Activated naive CD8-positive, alpha-beta T cell (primary cell): Measurements from ENCODE around the gene HOXC9.

ENCODE experiments used
- H3K27ac Mint-ChIP-seq: one replicate; pipeline ENCODE4 v1.8.0; 2021; ENCODE audit warnings: mixed read lengths
- H3K27me3 Mint-ChIP-seq: one replicate; pipeline ENCODE4 v1.8.0; 2021; ENCODE audit warnings: mixed read lengths
- H3K36me3 Mint-ChIP-seq: one replicate; pipeline ENCODE4 v1.8.0; 2021; ENCODE audit warnings: mixed read lengths
- H3K4me1 Mint-ChIP-seq: one replicate; pipeline ENCODE4 v1.8.0; 2021; ENCODE audit warnings: low read depth, mixed read lengths
- H3K4me3 Mint-ChIP-seq: one replicate; pipeline ENCODE4 v1.8.0; 2021; ENCODE audit warnings: mild to moderate bottlenecking, mixed read lengths
- H3K9me3 Mint-ChIP-seq: one replicate; pipeline ENCODE4 v1.8.0; 2021; ENCODE audit warnings: low read depth, mixed read lengths

Gene HOXC9

GRCh38 chr12:53986686-53987483, 13.1 kb upstream of the HOXC9 start:
- Mint-ChIP-seq H3K36me3 (no peaks in the 10 kb centered on the region), H3K9me3 (no peaks in the 10 kb centered on the region), H3K4me3 (peak overlapping the region; percentile 38), H3K4me1 (peaks cover 33% of the 10 kb centered on the region), H3K27me3 (peaks cover 67% of the 10 kb centered on the region), H3K27ac (no peak overlapping the region)

GRCh38 chr12:53987787-53988230, 12.2 kb upstream of the HOXC9 start:
- peaks cover 36% of the 10 kb centered on the region for H3K4me1 Mint-ChIP-seq
- H3K27ac Mint-ChIP-seq = no peak overlapping the region
- peaks cover 67% of the 10 kb centered on the region for H3K27me3 Mint-ChIP-seq
- H3K4me3 Mint-ChIP-seq = no peak overlapping the region
- H3K9me3 Mint-ChIP-seq = no peaks in the 10 kb centered on the region
- H3K36me3 Mint-ChIP-seq = no peaks in the 10 kb centered on the region

DNA sequence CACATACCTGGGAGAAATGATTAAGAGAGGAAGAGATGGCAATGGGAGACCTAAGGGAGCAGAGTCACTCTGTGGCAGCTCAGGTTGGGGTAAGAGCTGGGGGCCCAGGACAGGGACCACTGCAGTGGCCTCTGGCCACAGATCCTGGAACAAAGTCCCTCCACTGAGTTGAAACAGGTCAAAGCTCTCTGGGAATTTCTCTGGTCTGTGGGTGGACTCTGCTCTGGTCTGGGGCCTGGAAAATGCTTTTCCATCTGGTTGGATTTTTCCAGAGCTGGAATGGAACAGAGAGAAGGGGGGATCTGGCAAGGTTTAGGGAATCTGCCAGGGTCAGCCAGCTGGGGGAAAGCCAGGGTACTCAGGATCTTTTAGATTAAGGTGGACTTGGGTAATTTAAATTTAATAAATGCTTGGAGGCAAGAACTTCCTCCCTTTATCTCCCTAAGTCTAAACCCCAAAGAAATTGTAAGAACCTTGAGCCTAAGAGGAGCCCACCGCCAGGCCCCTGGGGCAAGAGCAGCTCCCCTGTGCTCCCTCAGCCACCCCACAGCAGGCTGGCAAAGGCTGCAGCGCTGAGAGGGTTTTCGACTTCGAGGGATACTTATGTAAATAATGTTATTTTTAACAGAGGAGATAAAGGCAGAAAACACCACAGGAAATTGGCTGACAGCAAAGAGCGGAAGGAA, 11.3 kb upstream of the HOXC9 start:
- H3K27me3 Mint-ChIP-seq = peaks cover 66% of the 10 kb centered on the region
- H3K4me3 Mint-ChIP-seq = no peak overlapping the region
- no peaks in the 10 kb centered on the region for H3K36me3 Mint-ChIP-seq
- H3K4me1 Mint-ChIP-seq = peaks cover 39% of the 10 kb centered on the region
- no peaks in the 10 kb centered on the region for H3K9me3 Mint-ChIP-seq
- no peak overlapping the region for H3K27ac Mint-ChIP-seq

DNA sequence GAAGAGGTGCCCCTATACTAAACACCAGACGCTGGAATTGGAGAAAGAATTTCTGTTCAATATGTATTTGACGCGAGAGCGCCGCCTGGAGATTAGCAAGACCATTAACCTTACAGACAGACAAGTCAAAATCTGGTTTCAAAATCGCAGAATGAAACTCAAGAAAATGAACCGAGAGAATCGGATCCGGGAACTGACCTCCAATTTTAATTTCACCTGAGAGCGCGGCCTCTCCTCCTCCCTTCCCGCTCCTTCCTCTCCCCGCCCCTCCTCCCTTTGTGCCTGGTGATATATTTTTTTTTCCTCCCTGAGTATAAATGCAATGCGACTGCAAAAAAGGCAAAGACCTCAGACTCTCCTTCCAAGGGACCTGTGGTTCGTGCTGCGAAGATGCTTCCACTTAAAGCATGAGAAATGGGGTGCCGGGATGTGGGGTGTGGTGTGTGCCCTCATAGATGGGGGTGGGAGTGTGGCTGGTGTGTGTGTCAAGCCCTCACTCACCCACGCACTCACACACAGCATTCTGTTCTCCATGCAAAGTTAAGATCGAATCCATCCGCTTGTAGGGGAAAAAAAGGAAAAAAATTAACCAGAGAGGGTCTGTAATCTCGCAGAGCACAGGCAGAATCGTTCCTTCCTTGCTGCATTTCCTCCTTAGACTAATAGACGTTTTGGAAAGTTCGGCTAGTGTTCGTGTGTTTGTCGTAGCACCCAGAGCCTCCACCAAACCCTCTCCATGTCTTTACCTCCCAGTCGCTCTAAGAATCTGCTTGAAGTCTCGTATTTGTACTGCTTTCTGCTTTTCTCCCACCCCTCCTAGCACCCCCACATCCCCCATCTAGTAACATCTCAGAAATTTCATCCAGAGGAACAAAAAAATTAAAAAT, 10.5 kb upstream of the HOXC9 start:
- Mint-ChIP-seq H3K4me3 (peak overlapping the region; percentile 69), H3K4me1 (peaks cover 44% of the 10 kb centered on the region), H3K27ac (no peak overlapping the region), H3K9me3 (no peaks in the 10 kb centered on the region), H3K27me3 (peaks cover 69% of the 10 kb centered on the region), H3K36me3 (no peaks in the 10 kb centered on the region)

DNA sequence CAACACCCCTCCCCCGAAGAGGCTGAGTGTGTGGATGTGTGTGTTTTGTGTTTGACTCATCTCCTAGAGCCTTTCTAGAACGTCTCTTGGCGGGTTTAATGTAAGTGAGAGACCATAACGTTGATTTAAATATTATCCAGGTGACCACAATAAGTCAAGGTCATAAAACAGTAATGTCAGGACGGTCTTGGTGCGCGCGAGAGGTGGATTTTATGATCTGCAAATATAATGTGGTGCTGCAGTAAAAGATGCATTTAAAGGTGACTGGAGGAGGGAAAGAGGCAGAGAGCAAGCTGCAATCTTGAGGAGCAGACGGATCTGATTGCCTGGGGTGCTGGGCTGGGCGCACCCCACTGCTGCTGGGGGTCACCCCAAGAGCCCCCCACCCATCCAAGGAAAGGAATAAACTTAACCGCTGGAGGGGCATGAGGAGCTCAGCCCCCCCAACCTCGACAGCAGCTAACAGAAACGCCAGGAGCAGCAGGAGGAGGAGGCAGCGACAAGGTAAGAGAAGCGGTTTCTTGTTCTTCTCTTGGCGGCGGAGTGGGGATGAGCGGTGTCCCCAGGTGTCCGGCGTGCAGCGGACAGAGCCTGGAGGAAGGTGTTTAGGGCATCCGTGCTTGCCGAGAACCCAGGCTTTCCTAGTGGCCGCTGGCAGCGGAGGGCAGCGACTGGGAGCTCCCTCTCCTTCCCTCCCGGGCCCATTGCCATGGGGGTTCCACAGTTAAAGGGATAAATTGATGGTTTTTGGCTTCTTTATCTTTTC, 9.5 kb upstream of the HOXC9 start:
- Mint-ChIP-seq H3K27me3 (peaks cover 68% of the 10 kb centered on the region), H3K36me3 (no peaks in the 10 kb centered on the region), H3K27ac (no peak overlapping the region), H3K4me3 (peak overlapping the region; percentile 17), H3K9me3 (no peaks in the 10 kb centered on the region), H3K4me1 (peaks cover 42% of the 10 kb centered on the region)

DNA sequence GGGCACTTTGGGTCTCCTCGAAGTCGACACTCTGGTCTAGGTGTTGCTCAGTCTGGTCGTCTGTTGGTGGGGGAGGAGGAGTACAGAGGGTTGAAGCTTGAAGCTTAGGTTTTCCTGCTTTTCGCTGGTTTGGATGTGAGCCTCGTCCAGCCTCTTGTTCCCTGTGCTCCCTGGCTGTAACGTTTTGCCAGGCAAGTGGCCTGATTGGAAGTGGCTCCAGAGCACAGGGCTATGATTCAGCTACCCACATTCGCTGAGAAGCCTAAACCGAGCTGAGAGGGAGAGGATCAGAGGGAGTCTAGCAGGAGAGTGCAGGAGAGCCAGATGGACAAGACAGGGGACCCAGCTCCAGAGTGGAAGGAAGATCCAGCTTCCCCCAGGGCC, 8.9 kb upstream of the HOXC9 start:
- H3K4me3 Mint-ChIP-seq = no peak overlapping the region
- H3K27me3 Mint-ChIP-seq = peaks cover 66% of the 10 kb centered on the region
- H3K9me3 Mint-ChIP-seq = no peaks in the 10 kb centered on the region
- peaks cover 43% of the 10 kb centered on the region for H3K4me1 Mint-ChIP-seq
- H3K36me3 Mint-ChIP-seq = no peaks in the 10 kb centered on the region
- no peak overlapping the region for H3K27ac Mint-ChIP-seq

- H3K27me3 Mint-ChIP-seq = peaks cover 60% of the 10 kb centered on the region
- no peak overlapping the region for H3K27ac Mint-ChIP-seq
- peaks cover 43% of the 10 kb centered on the region for H3K4me1 Mint-ChIP-seq
- H3K4me3 Mint-ChIP-seq = no peak overlapping the region
- H3K9me3 Mint-ChIP-seq = no peaks in the 10 kb centered on the region
- no peaks in the 10 kb centered on the region for H3K36me3 Mint-ChIP-seq
These were observed 7.5 kb upstream of the HOXC9 start for GRCh38 chr12:53992377-53992889.

GRCh38 chr12:53993162-53994008, 6.6 kb upstream of the HOXC9 start:
- peaks cover 50% of the 10 kb centered on the region for H3K4me1 Mint-ChIP-seq
- no peaks in the 10 kb centered on the region for H3K36me3 Mint-ChIP-seq
- H3K27me3 Mint-ChIP-seq = peaks cover 61% of the 10 kb centered on the region
- H3K27ac Mint-ChIP-seq = peak overlapping the region; percentile 34
- peak overlapping the region; percentile 65 for H3K4me3 Mint-ChIP-seq
- H3K9me3 Mint-ChIP-seq = no peaks in the 10 kb centered on the region

- H3K27me3 Mint-ChIP-seq = peaks cover 64% of the 10 kb centered on the region
- no peak overlapping the region for H3K27ac Mint-ChIP-seq
- H3K4me1 Mint-ChIP-seq = peaks cover 49% of the 10 kb centered on the region
- peak overlapping the region; percentile 65 for H3K4me3 Mint-ChIP-seq
- H3K9me3 Mint-ChIP-seq = no peaks in the 10 kb centered on the region
- no peaks in the 10 kb centered on the region for H3K36me3 Mint-ChIP-seq
These were observed 6.0 kb upstream of the HOXC9 start for GRCh38 chr12:53994009-53994263.

GRCh38 chr12:53994264-53995001, 5.5 kb upstream of the HOXC9 start:
- Mint-ChIP-seq H3K4me3 (peak overlapping the region; percentile 81), H3K27ac (no peak overlapping the region), H3K4me1 (peaks cover 45% of the 10 kb centered on the region)

GRCh38 chr12:53995002-53995377, 5.0 kb upstream of the HOXC9 start:
- H3K4me3 Mint-ChIP-seq = peak overlapping the region; percentile 81
- no peaks in the 10 kb centered on the region for H3K36me3 Mint-ChIP-seq
- H3K27ac Mint-ChIP-seq = no peak overlapping the region
- no peaks in the 10 kb centered on the region for H3K9me3 Mint-ChIP-seq
- peaks cover 58% of the 10 kb centered on the region for H3K27me3 Mint-ChIP-seq
- peaks cover 43% of the 10 kb centered on the region for H3K4me1 Mint-ChIP-seq

More at GRCh38 chr12:53994264-53995001, 5.5 kb upstream of the HOXC9 start:
- Mint-ChIP-seq H3K9me3 (no peaks in the 10 kb centered on the region), H3K36me3 (no peaks in the 10 kb centered on the region), H3K27me3 (peaks cover 61% of the 10 kb centered on the region)

DNA sequence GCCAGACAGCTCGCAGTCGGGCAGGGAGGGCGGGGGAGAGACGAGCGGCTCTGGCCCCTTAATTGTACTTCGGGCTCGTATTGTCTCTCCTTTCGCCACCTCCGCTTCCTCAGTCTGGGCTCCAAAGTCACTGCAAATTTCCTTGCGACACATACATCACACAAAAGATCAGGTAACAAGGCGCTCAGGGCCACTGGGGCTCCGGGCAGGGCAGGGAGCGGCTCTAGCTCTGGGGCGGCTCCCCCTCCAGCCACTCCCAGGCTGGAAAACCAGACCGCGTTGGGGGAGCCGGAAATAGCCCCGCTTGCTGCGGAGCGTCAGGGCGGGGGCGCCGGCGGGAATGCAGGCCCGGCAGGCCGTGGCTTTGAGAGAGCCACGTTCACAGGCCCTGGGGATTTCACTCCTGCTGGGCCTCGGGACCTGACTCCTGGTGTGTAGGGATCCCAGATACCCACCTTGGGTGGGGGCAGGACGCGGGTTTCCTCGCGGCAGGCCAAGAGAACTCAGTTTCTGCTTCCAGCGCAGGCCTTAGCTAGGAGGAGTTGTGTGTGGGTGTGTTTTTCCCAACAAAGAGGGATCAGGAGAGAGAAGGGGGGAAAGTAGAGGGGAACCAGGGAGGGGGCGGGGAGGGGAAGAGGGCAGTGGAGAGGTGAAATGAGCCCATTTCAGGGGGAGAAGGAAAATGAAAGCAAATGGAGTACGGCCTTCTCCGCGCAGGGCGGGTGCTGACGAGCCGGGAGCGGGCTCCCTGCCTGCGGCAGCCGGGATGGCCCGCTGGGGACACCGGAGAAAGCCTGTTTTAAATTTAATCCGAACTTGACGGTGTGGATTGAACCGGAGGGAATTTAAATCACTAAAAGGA, 4.4 kb upstream of the HOXC9 start:
- Mint-ChIP-seq H3K36me3 (no peaks in the 10 kb centered on the region), H3K4me3 (peak overlapping the region; percentile 81), H3K27me3 (peaks cover 52% of the 10 kb centered on the region), H3K27ac (no peak overlapping the region), H3K4me1 (peaks cover 39% of the 10 kb centered on the region), H3K9me3 (no peaks in the 10 kb centered on the region)
